Keratinocyte (primary cell): Measurements from ENCODE around the gene ARSB. TPM values are rescaled to one million over a fixed set of nuclear protein-coding genes. Genes with fewer than 3 reads are reported as not detected.

Experiments
- DNase-seq: peaks from one replicate; pipeline ENCODE4 v3.0.0-alpha.2; 2011; ENCODE audit warnings: low read depth, missing footprints, low spot score
- FAIRE-seq: peaks from 2 replicates; lab custom pipeline; 2011; peaks lifted over from hg19 to GRCh38; lab: Jason Lieb, UNC
- H2AFZ ChIP-seq: 2 replicates; pipeline ENCODE4 v1.6.0; 2012; ENCODE audit warnings: low read length, control low read depth, inconsistent platforms; ENCODE audit not compliant: control insufficient read depth
- H3K27ac ChIP-seq: 2 replicates; pipeline ENCODE4 v1.5.1; 2011; ENCODE audit warnings: low read length; ENCODE audit not compliant: control insufficient read depth, insufficient read depth
- H3K27me3 ChIP-seq: 3 replicates; pipeline ENCODE4 v1.6.0; 2011; ENCODE audit warnings: low read length; ENCODE audit not compliant: control insufficient read depth, insufficient read depth; ENCODE audit errors: extremely low read depth
- H3K36me3 ChIP-seq, 2 experiments: 2 replicates in 1 of 2; 3 replicates in 1 of 2; pipeline ENCODE4 v1.5.1; 2011; ENCODE audit warnings: low read length in 2 of 2, mild to moderate bottlenecking in 1 of 2; ENCODE audit not compliant: control insufficient read depth in 2 of 2, insufficient read depth in 2 of 2; ENCODE audit errors: extremely low read depth in 1 of 2
- H3K4me1 ChIP-seq: 3 replicates; pipeline ENCODE4 v1.5.1; 2011; ENCODE audit warnings: low read length; ENCODE audit not compliant: control insufficient read depth, insufficient read depth; ENCODE audit errors: extremely low read depth
- H3K4me2 ChIP-seq: 3 replicates; pipeline ENCODE4 v1.6.0; 2011; ENCODE audit warnings: low read depth, low read length; ENCODE audit not compliant: control insufficient read depth, insufficient read depth; ENCODE audit errors: extremely low read depth
- H3K4me3 ChIP-seq, 3 experiments: fragments of 200-600 bp in 1 of 3; sonication (generic) in 1 of 3; 2 replicates in 2 of 3; 3 replicates in 1 of 3; pipeline ENCODE4 v1.5.1; 2011 to 2016; ENCODE audit warnings: low read length in 3 of 3, mild to moderate bottlenecking in 3 of 3, control low read depth in 2 of 3, inconsistent platforms in 1 of 3, low read depth in 1 of 3, mixed read lengths in 1 of 3, mixed run types in 1 of 3, moderate library complexity in 1 of 3; ENCODE audit not compliant: control insufficient read depth in 2 of 3, insufficient read depth in 2 of 3; ENCODE audit errors: extremely low read depth in 1 of 3
- H3K79me2 ChIP-seq: 2 replicates; pipeline ENCODE4 v1.6.0; 2012; ENCODE audit warnings: low read length; ENCODE audit not compliant: control insufficient read depth, insufficient read depth
- H3K9ac ChIP-seq: 3 replicates; pipeline ENCODE4 v1.6.0; 2011; ENCODE audit warnings: low read length; ENCODE audit not compliant: control insufficient read depth, insufficient read depth; ENCODE audit errors: extremely low read depth
- H3K9me1 ChIP-seq: 3 replicates; pipeline ENCODE4 v1.6.0; 2011; ENCODE audit warnings: low read length; ENCODE audit not compliant: control insufficient read depth, insufficient read depth; ENCODE audit errors: extremely low read depth
- H3K9me3 ChIP-seq: 2 replicates; pipeline ENCODE4 v1.5.1; 2012; ENCODE audit warnings: low read depth, low read length; ENCODE audit not compliant: control insufficient read depth
- H4K20me1 ChIP-seq: 3 replicates; pipeline ENCODE4 v1.6.0; 2011; ENCODE audit warnings: low read length; ENCODE audit not compliant: control insufficient read depth, insufficient read depth; ENCODE audit errors: extremely low read depth
- CTCF ChIP-seq, 3 experiments: IDR thresholded peaks in 1 of 3; conservative IDR thresholded peaks in 1 of 3; optimal IDR thresholded peaks in 1 of 3; 2 replicates in 2 of 3; 3 replicates in 1 of 3; pipeline versions ENCODE3 to v1.5.1; 2011; ENCODE audit warnings: low read length in 3 of 3, mild to moderate bottlenecking in 3 of 3, moderate library complexity in 2 of 3, control low read depth in 1 of 3, inconsistent platforms in 1 of 3; ENCODE audit not compliant: insufficient read depth in 2 of 3; ENCODE audit errors: extremely low read depth in 1 of 3
- EZH2 ChIP-seq: IDR thresholded peaks from one replicate; pipeline ENCODE4 v1.6.1; 2012; ENCODE audit warnings: inconsistent platforms, mild to moderate bottlenecking, low read length, moderate library complexity
- dilution Hi-C: fragments of 300-500 bp; cut with MboI; formaldehyde crosslinking; loops from one replicate; pipeline ENCODE4 v1.7.0; 2020; ENCODE audit warnings: low sequenced_read_pairs; ENCODE audit not compliant: extremely low pct_ligation_motif_present
- polyA plus RNA-seq, 5 experiments: library from polyadenylated mRNA; depleted of rRNA in 3 of 5; stranded (reverse) in 3 of 5; stranded (forward) in 1 of 5; unstranded in 1 of 5; fragments of >200 nt; gene quantifications; 1 replicate in 1 of 5; 2 replicates in 3 of 5; 3 replicates in 1 of 5; pipeline versions ENCODE4 v1.2.1 to v1.2.3, GENCODE V29; 2011 to 2012; ENCODE audit warnings: missing spikeins in 2 of 5, low read depth in 1 of 5, low replicate concordance in 1 of 5

ARSB gene
- polyA plus RNA-seq, 1 donor (not counting 4 experiments of a cell fraction or from before 2014, with no cell fraction given) = 4.5 TPM

GRCh38 chr5:78810098-78810920, 174.8 kb downstream of the ARSB start:
- Histone ChIP-seq H3K4me2 (no peak overlapping the region), H3K79me2 (no peaks in the 10 kb centered on the region), H2AFZ (no peak overlapping the region), H3K4me1 (peaks cover 3% of the 10 kb centered on the region), H3K9ac (no peak overlapping the region), H3K36me3 (no peaks in the 10 kb centered on the region), H3K9me3 (no peaks in the 10 kb centered on the region), H3K27ac (no peak overlapping the region), H3K9me1 (no peaks in the 10 kb centered on the region), H3K27me3 (no peaks in the 10 kb centered on the region), H4K20me1 (no peaks in the 10 kb centered on the region), H3K4me3 (no peak overlapping the region)
- no peak for TF ChIP-seq EZH2
- no peak for TF ChIP-seq CTCF (optimal IDR thresholded peaks at IDR 0.05 in 1 of 3, IDR thresholded peaks at IDR 0.05 in 1 of 3, conservative IDR thresholded peaks at IDR 0.05 in 1 of 3; ENCODE audit: extremely low read depth in 1 of 3, insufficient read depth in 2 of 3, low read length in 3 of 3)
- FAIRE-seq = no peak
- dilution Hi-C loops = no loop called here
- no peak for DNase-seq

GRCh38 chr5:78809444-78809843, 175.7 kb downstream of the ARSB start:
- H3K4me2 ChIP-seq = no peak overlapping the region
- H3K9me3 ChIP-seq = no peaks in the 10 kb centered on the region
- TF ChIP-seq CTCF (optimal IDR thresholded peaks at IDR 0.05 in 1 of 3, IDR thresholded peaks at IDR 0.05 in 1 of 3, conservative IDR thresholded peaks at IDR 0.05 in 1 of 3; ENCODE audit: extremely low read depth in 1 of 3, insufficient read depth in 2 of 3, low read length in 3 of 3) = no peak
- FAIRE-seq (no peak), DNase-seq (no peak)
- H3K27ac ChIP-seq = no peak overlapping the region
- H3K4me1 ChIP-seq = peaks cover 3% of the 10 kb centered on the region
- no peak overlapping the region for H3K9ac ChIP-seq
- dilution Hi-C loops = no loop called here
- H2AFZ ChIP-seq = no peak overlapping the region
- no peaks in the 10 kb centered on the region for H3K9me1 ChIP-seq
- H3K36me3 ChIP-seq = no peaks in the 10 kb centered on the region
- no peaks in the 10 kb centered on the region for H4K20me1 ChIP-seq
- no peak overlapping the region for H3K4me3 ChIP-seq
- H3K27me3 ChIP-seq = no peaks in the 10 kb centered on the region
- no peaks in the 10 kb centered on the region for H3K79me2 ChIP-seq
